Omental fat pad (tissue), 4 donors: Measurements from ENCODE around the gene MRPL41. TPM values are rescaled to one million over a fixed set of nuclear protein-coding genes. Genes with fewer than 3 reads are reported as not detected.

Experiments
- ATAC-seq: fragments of 150-250 bp; one replicate; pipeline ENCODE4 v1.9.1; 2016; ENCODE audit warnings: mild to moderate bottlenecking, moderate library complexity; ENCODE audit not compliant: low FRiP score
- DNase-seq: peaks from one replicate; pipeline ENCODE4 v3.0.0-alpha.2; 2019; ENCODE audit warnings: low spot score
- CTCF ChIP-seq, 3 donors: fragments of 450-650 bp; IDR thresholded peaks; one replicate each; pipeline ENCODE4 v1.5.1; 2016 to 2017; ENCODE audit warnings: antibody characterized with exemption in 3 of 3, mild to moderate bottlenecking in 3 of 3, moderate library complexity in 2 of 3
- total RNA-seq, 4 donors: library from RNA; depleted of rRNA; stranded (reverse); fragments of >200 nt; gene quantifications; one replicate each; pipeline ENCODE4 v1.1.0, GENCODE V29; 2016

MRPL41 gene
- 10 to 100 TPM; 41.2 to 82.9 (median 66.6) TPM for total RNA-seq

GRCh38 chr9:137551264-137552021 lies at the start of gene MRPL41:
Gene MRPL41 (plus strand): TSS chr9:137551879. CDS start chr9:137552082, 203 bp downstream.
- DNase-seq (peak; percentile 78), ATAC-seq (peak; percentile 84)
- TF ChIP-seq CTCF (IDR thresholded peaks at IDR 0.05), result peak in 1 of 3 donors; percentile 30

- ATAC-seq (no peak), DNase-seq (no peak)
Measured at GRCh38 chr9:137502008-137502911, 49.4 kb upstream of the MRPL41 start.

GRCh38 chr9:137504432-137504777 lies 47.3 kb upstream of the MRPL41 start:
- ATAC-seq (no peak), DNase-seq (no peak)
- TF ChIP-seq CTCF (IDR thresholded peaks at IDR 0.05), result no peak

More at GRCh38 chr9:137502008-137502911, 49.4 kb upstream of the MRPL41 start:
- TF ChIP-seq CTCF (IDR thresholded peaks at IDR 0.05), result no peak

GRCh38 chr9:137505421-137506140 lies 46.1 kb upstream of the MRPL41 start:
- DNase-seq (no peak), ATAC-seq (no peak)
- TF ChIP-seq CTCF (IDR thresholded peaks at IDR 0.05), result no peak

GRCh38 chr9:137506274-137506673 lies 45.4 kb upstream of the MRPL41 start:
- no peak for TF ChIP-seq CTCF (IDR thresholded peaks at IDR 0.05)
- ATAC-seq (no peak), DNase-seq (no peak)

DNA sequence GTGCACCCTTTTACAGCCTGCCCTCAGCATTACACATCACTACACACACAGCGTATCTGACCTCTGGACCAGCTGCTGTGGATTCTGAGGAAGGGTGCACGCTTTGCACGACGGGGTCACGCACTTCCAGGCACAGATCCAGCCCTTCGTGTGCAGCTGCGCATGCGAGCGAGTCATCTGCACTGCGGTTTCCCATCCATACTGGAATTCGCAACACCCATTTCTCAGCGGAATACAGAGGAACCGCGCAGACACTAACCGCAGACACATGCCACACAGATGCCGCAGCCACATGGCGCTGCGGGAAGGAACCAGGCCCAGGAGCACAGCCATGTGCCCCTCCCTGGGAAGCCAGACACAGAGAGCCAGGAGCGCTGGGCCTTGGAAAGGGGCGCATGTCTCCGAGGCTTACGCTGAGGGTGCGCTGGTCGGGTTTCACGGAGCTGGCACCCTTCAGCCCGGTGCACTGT lies 44.9 kb upstream of the MRPL41 start:
- ATAC-seq, result no peak
- no peak for TF ChIP-seq CTCF (IDR thresholded peaks at IDR 0.05)
- DNase-seq, result no peak
